WTC11 (cell line): Measurements from ENCODE around the gene SAMHD1. TPM values are rescaled to one million over a fixed set of nuclear protein-coding genes. Genes with fewer than 3 reads are reported as not detected.

ENCODE experiments used
- ATAC-seq: fragments of 200-7000 bp; cut with Tn5 transposase; 2 replicates; pipeline ENCODE4 v1.10.0; 2021; ENCODE audit warnings: mild to moderate bottlenecking, moderate library complexity
- CTCF ChIA-PET: fragments of 300-600 bp; sonication (Branson Sonifier 250); formaldehyde crosslinking; loops from one replicate; lab custom pipeline; 2021; ENCODE audit warnings: antibody characterized with exemption; lab: Charles Lee
- POLR2A ChIA-PET: fragments of 350-600 bp; sonication (Branson Sonifier 250); formaldehyde crosslinking; loops from one replicate; lab custom pipeline; 2021; ENCODE audit warnings: antibody characterized with exemption; lab: Charles Lee
- DNase-seq: peaks from one replicate; pipeline ENCODE4 v3.0.0; 2021; ENCODE audit warnings: low spot score
- H3K27ac Mint-ChIP-seq: 2 replicates; pipeline ENCODE4 v1.8.0; 2021; ENCODE audit warnings: mixed read lengths
- H3K27me3 Mint-ChIP-seq: 2 replicates; pipeline ENCODE4 v1.8.0; 2021; ENCODE audit warnings: low read depth, mild to moderate bottlenecking, moderate library complexity, mixed read lengths
- H3K36me3 Mint-ChIP-seq: 2 replicates; pipeline ENCODE4 v1.8.0; 2021; ENCODE audit warnings: mixed read lengths
- H3K4me1 Mint-ChIP-seq: 2 replicates; pipeline ENCODE4 v1.8.0; 2022; ENCODE audit warnings: mixed read lengths
- H3K4me3 Mint-ChIP-seq: 2 replicates; pipeline ENCODE4 v1.8.0; 2021; ENCODE audit warnings: mild to moderate bottlenecking, moderate library complexity, mixed read lengths
- H3K9me3 Mint-ChIP-seq: 2 replicates; pipeline ENCODE4 v1.8.0; 2021; ENCODE audit warnings: mixed read lengths
- AFF4 ChIP-seq: sonication (generic); formaldehyde crosslinking; IDR thresholded peaks from 2 replicates; pipeline ENCODE4 v1.8.1; 2023; ENCODE audit warnings: mild to moderate bottlenecking, missing genetic modification reagents, borderline replicate concordance
- ARID4B ChIP-seq: sonication (generic); formaldehyde crosslinking; IDR thresholded peaks from 2 replicates; pipeline ENCODE4 v1.8.0; 2023; ENCODE audit warnings: missing genetic modification reagents, mild to moderate bottlenecking, borderline replicate concordance
- CREB1 ChIP-seq: sonication (generic); formaldehyde crosslinking; IDR thresholded peaks from 2 replicates; pipeline ENCODE4 v1.8.0; 2023; ENCODE audit warnings: mild to moderate bottlenecking, missing genetic modification reagents
- EMX1 ChIP-seq: fragments of 250-450 bp; sonication (Bioruptor Pico); IDR thresholded peaks from 2 replicates; pipeline ENCODE4 v1.8.0; 2021; ENCODE audit warnings: mild to moderate bottlenecking
- SMAD4 ChIP-seq: sonication (generic); formaldehyde crosslinking; IDR thresholded peaks from 2 replicates; pipeline ENCODE4 v1.8.0; 2022; ENCODE audit warnings: mild to moderate bottlenecking, missing genetic modification reagents
- SP1 ChIP-seq: sonication (generic); formaldehyde crosslinking; conservative IDR thresholded peaks from 2 replicates; pipeline ENCODE4 v1.8.1; 2022; ENCODE audit warnings: missing genetic modification reagents
- TCF7 ChIP-seq: sonication (generic); formaldehyde crosslinking; IDR thresholded peaks from 2 replicates; pipeline ENCODE4 v1.8.0; 2022; ENCODE audit warnings: mild to moderate bottlenecking, low read depth, missing genetic modification reagents, moderate library complexity
- ZBTB21 ChIP-seq: sonication (generic); formaldehyde crosslinking; IDR thresholded peaks from 2 replicates; pipeline ENCODE4 v1.8.1; 2023; ENCODE audit warnings: mild to moderate bottlenecking, missing genetic modification reagents, borderline replicate concordance
- ZNF232 ChIP-seq: sonication (generic); formaldehyde crosslinking; IDR thresholded peaks from 2 replicates; pipeline ENCODE4 v1.8.0; 2022; ENCODE audit warnings: mild to moderate bottlenecking, missing genetic modification reagents
- ZNF317 ChIP-seq: sonication (generic); formaldehyde crosslinking; IDR thresholded peaks from 2 replicates; pipeline ENCODE4 v1.8.1; 2023; ENCODE audit warnings: low read depth, mild to moderate bottlenecking, moderate library complexity, missing genetic modification reagents, borderline replicate concordance
- ZNF396 ChIP-seq: fragments of 250-450 bp; sonication (Bioruptor Pico); IDR thresholded peaks from 2 replicates; pipeline ENCODE4 v1.8.0; 2021; ENCODE audit warnings: mild to moderate bottlenecking, moderate library complexity, borderline replicate concordance
- ZNF416 ChIP-seq: fragments of 250-450 bp; sonication (Bioruptor Pico); IDR thresholded peaks from 2 replicates; pipeline ENCODE4 v1.9.0; 2021; ENCODE audit warnings: mild to moderate bottlenecking, inconsistent platforms
- ZNF423 ChIP-seq: fragments of 250-450 bp; sonication (Bioruptor Pico); IDR thresholded peaks from 2 replicates; pipeline ENCODE4 v2.1.2; 2022; ENCODE audit warnings: mild to moderate bottlenecking, moderate library complexity
- total RNA-seq: library from RNA; stranded (reverse); gene quantifications from 3 replicates; pipeline ENCODE4 v1.2.3, GENCODE V29; 2021
- TF ChIP-seq, protein P1 (sequence below): sonication (generic); formaldehyde crosslinking; IDR thresholded peaks from 2 replicates; pipeline ENCODE4 v1.8.0; 2022; ENCODE audit warnings: mild to moderate bottlenecking, missing genetic modification reagents
- TF ChIP-seq, protein P2 (sequence below): sonication (generic); formaldehyde crosslinking; IDR thresholded peaks from 2 replicates; pipeline ENCODE4 v1.8.1; 2023; ENCODE audit warnings: mild to moderate bottlenecking, moderate library complexity, missing genetic modification reagents
- TF ChIP-seq, protein P3 (sequence below): sonication (generic); formaldehyde crosslinking; conservative IDR thresholded peaks from 2 replicates; pipeline ENCODE4 v1.8.1; 2023; ENCODE audit warnings: mild to moderate bottlenecking, low read depth, missing genetic modification reagents, moderate library complexity
- TF ChIP-seq, protein P4 (sequence below): sonication (generic); formaldehyde crosslinking; IDR thresholded peaks from 2 replicates; pipeline ENCODE4 v1.8.1; 2022; ENCODE audit warnings: low read depth, missing genetic modification reagents, borderline replicate concordance
- TF ChIP-seq, protein P5 (sequence below): fragments of 250-450 bp; sonication (Bioruptor Pico); IDR thresholded peaks from 2 replicates; pipeline ENCODE4 v2.1.2; 2022; ENCODE audit warnings: mild to moderate bottlenecking, moderate library complexity

SAMHD1 gene
- total RNA-seq, 1 experiment from 2014 or later: 31.0 TPM

- H3K9me3 Mint-ChIP-seq: peaks cover 4% of the 10 kb centered on the region
- DNase-seq (no peak), ATAC-seq (no peak)
- no peaks in the 10 kb centered on the region; the same call in 1 of the 2 replicates for H3K27me3 Mint-ChIP-seq
- POLR2A ChIA-PET: interaction anchor here (0.6 kb wide), 1 partner anchor 52 kb away, joined by 11 read pairs; no protein-coding TSS in a partner anchor
- TF ChIP-seq, protein P1, sequence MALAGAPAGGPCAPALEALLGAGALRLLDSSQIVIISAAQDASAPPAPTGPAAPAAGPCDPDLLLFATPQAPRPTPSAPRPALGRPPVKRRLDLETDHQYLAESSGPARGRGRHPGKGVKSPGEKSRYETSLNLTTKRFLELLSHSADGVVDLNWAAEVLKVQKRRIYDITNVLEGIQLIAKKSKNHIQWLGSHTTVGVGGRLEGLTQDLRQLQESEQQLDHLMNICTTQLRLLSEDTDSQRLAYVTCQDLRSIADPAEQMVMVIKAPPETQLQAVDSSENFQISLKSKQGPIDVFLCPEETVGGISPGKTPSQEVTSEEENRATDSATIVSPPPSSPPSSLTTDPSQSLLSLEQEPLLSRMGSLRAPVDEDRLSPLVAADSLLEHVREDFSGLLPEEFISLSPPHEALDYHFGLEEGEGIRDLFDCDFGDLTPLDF: no peak
- TF ChIP-seq ZNF416: no peak
- TF ChIP-seq ZNF423 (CRISPR knock-in tag): no peak
- TF ChIP-seq SMAD4 (CRISPR knock-in tag): no peak
- TF ChIP-seq, protein P2, sequence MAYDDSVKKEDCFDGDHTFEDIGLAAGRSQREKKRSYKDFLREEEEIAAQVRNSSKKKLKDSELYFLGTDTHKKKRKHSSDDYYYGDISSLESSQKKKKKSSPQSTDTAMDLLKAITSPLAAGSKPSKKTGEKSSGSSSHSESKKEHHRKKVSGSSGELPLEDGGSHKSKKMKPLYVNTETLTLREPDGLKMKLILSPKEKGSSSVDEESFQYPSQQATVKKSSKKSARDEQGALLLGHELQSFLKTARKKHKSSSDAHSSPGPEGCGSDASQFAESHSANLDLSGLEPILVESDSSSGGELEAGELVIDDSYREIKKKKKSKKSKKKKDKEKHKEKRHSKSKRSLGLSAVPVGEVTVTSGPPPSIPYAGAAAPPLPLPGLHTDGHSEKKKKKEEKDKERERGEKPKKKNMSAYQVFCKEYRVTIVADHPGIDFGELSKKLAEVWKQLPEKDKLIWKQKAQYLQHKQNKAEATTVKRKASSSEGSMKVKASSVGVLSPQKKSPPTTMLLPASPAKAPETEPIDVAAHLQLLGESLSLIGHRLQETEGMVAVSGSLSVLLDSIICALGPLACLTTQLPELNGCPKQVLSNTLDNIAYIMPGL: no peak
- TF ChIP-seq ARID4B (CRISPR knock-in tag): no peak
- TF ChIP-seq ZNF317: no peak
- no peak for TF ChIP-seq TCF7
- TF ChIP-seq, protein P3, sequence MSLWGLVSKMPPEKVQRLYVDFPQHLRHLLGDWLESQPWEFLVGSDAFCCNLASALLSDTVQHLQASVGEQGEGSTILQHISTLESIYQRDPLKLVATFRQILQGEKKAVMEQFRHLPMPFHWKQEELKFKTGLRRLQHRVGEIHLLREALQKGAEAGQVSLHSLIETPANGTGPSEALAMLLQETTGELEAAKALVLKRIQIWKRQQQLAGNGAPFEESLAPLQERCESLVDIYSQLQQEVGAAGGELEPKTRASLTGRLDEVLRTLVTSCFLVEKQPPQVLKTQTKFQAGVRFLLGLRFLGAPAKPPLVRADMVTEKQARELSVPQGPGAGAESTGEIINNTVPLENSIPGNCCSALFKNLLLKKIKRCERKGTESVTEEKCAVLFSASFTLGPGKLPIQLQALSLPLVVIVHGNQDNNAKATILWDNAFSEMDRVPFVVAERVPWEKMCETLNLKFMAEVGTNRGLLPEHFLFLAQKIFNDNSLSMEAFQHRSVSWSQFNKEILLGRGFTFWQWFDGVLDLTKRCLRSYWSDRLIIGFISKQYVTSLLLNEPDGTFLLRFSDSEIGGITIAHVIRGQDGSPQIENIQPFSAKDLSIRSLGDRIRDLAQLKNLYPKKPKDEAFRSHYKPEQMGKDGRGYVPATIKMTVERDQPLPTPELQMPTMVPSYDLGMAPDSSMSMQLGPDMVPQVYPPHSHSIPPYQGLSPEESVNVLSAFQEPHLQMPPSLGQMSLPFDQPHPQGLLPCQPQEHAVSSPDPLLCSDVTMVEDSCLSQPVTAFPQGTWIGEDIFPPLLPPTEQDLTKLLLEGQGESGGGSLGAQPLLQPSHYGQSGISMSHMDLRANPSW (CRISPR knock-in tag): no peak
- TF ChIP-seq CREB1: no peak
- TF ChIP-seq, protein P4, sequence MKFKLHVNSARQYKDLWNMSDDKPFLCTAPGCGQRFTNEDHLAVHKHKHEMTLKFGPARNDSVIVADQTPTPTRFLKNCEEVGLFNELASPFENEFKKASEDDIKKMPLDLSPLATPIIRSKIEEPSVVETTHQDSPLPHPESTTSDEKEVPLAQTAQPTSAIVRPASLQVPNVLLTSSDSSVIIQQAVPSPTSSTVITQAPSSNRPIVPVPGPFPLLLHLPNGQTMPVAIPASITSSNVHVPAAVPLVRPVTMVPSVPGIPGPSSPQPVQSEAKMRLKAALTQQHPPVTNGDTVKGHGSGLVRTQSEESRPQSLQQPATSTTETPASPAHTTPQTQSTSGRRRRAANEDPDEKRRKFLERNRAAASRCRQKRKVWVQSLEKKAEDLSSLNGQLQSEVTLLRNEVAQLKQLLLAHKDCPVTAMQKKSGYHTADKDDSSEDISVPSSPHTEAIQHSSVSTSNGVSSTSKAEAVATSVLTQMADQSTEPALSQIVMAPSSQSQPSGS (CRISPR knock-in tag): no peak
- no peak overlapping the region for H3K4me3 Mint-ChIP-seq
- H3K27ac Mint-ChIP-seq: no peak overlapping the region
- H3K4me1 Mint-ChIP-seq: peaks cover 7% of the 10 kb centered on the region
- H3K36me3 Mint-ChIP-seq: no peaks in the 10 kb centered on the region
- CTCF ChIA-PET: interaction anchor here (0.7 to 1.7 kb wide), 5 partner anchors 17 to 152 kb away, joined by 3 to 7 read pairs (median 4); a partner anchor contains a TSS
Measured at GRCh38 chr20:36881888-36882287, 69.6 kb downstream of the SAMHD1 start.

- Mint-ChIP-seq H3K4me1 (peaks cover 3% of the 10 kb centered on the region), H3K4me3 (no peak overlapping the region), H3K36me3 (no peaks in the 10 kb centered on the region), H3K27me3 (no peaks in the 10 kb centered on the region; the same call in 1 of the 2 replicates), H3K9me3 (peaks cover 4% of the 10 kb centered on the region), H3K27ac (no peak overlapping the region)
- TF ChIP-seq ZNF232 (CRISPR knock-in tag) (no peak), AFF4 (CRISPR knock-in tag) (no peak), SP1 (CRISPR knock-in tag) (no peak), EMX1 (CRISPR knock-in tag) (no peak), ZBTB21 (CRISPR knock-in tag) (no peak), ZNF396 (CRISPR knock-in tag) (no peak)
- TF ChIP-seq, protein P5, sequence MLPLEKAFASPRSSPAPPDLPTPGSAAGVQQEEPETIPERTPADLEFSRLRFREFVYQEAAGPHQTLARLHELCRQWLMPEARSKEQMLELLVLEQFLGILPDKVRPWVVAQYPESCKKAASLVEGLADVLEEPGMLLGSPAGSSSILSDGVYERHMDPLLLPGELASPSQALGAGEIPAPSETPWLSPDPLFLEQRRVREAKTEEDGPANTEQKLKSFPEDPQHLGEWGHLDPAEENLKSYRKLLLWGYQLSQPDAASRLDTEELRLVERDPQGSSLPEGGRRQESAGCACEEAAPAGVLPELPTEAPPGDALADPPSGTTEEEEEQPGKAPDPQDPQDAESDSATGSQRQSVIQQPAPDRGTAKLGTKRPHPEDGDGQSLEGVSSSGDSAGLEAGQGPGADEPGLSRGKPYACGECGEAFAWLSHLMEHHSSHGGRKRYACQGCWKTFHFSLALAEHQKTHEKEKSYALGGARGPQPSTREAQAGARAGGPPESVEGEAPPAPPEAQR (CRISPR knock-in tag): no peak
- ATAC-seq (no peak), DNase-seq (no peak)
- ChIA-PET CTCF (no interaction called here), POLR2A (no interaction called here)
Measured at GRCh38 chr20:36881331-36881730, 70.2 kb downstream of the SAMHD1 start.
